K562 (cell line): ENCODE results near the gene PTPRR. TPM values are rescaled to one million over a fixed set of nuclear protein-coding genes. Genes with fewer than 3 reads are reported as not detected.

ENCODE experiments used
- CCNT2 ChIP-seq: IDR thresholded peaks from 2 replicates; pipeline ENCODE4 v1.6.1; 2011; ENCODE audit warnings: borderline replicate concordance, low read depth, mild to moderate bottlenecking, moderate library complexity, mixed read lengths, low read length; ENCODE audit not compliant: insufficient read length; ENCODE audit errors: extremely low read depth
- DIDO1 ChIP-seq: fragments of 450-650 bp; IDR thresholded peaks from 2 replicates; pipeline ENCODE4 v1.6.1; 2016; ENCODE audit warnings: low read depth, missing biosample characterization, missing genetic modification characterization
- ETV6 ChIP-seq, 3 experiments: fragments of 150-350 bp in 1 of 3; sonication (generic) in 1 of 3; formaldehyde crosslinking in 1 of 3; IDR thresholded peaks; 2 replicates each; pipeline versions ENCODE4 v1.6.1 to v1.8.0; 2014 to 2022; ENCODE audit warnings: borderline replicate concordance in 2 of 3, low read depth in 2 of 3, antibody characterized with exemption in 1 of 3, low read length in 1 of 3, mild to moderate bottlenecking in 1 of 3, missing genetic modification reagents in 1 of 3
- FIP1L1 ChIP-seq: fragments of 200-400 bp; formaldehyde crosslinking; IDR thresholded peaks from 2 replicates; pipeline ENCODE4 v1.6.1; 2018; ENCODE audit warnings: mild to moderate bottlenecking, low read depth, low read length; ENCODE audit not compliant: poor library complexity, severe bottlenecking
- GTF2B ChIP-seq: IDR thresholded peaks from 2 replicates; pipeline ENCODE4 v1.6.1; 2011; ENCODE audit not compliant: insufficient read length; ENCODE audit errors: extremely low read depth
- HEY1 ChIP-seq: fragments of 250-450 bp; sonication (Bioruptor Pico); IDR thresholded peaks from 2 replicates; pipeline ENCODE4 v1.5.0; 2020; ENCODE audit warnings: mild to moderate bottlenecking, moderate library complexity, borderline replicate concordance
- KDM2B ChIP-seq: fragments of 250-450 bp; sonication (Bioruptor Pico); IDR thresholded peaks from 2 replicates; pipeline ENCODE4 v1.8.0; 2021; ENCODE audit warnings: mild to moderate bottlenecking, moderate library complexity
- KLF1 ChIP-seq: fragments of 450-650 bp; IDR thresholded peaks from 2 replicates; pipeline ENCODE4 v1.6.1; 2016; ENCODE audit warnings: missing genetic modification characterization, missing compliant biosample characterization
- NKRF ChIP-seq: fragments of 450-650 bp; IDR thresholded peaks from 2 replicates; pipeline ENCODE4 v1.6.1; 2016; ENCODE audit warnings: borderline replicate concordance
- RBBP5 ChIP-seq: fragments of 200-600 bp; sonication (generic); IDR thresholded peaks from 2 replicates; pipeline ENCODE4 v1.6.1; 2012; ENCODE audit warnings: borderline replicate concordance, mild to moderate bottlenecking, low read length, control low read depth, inconsistent platforms; ENCODE audit not compliant: insufficient read depth, poor library complexity, severe bottlenecking
- TBP ChIP-seq: optimal IDR thresholded peaks from 2 replicates; pipeline ENCODE3; 2011; ENCODE audit warnings: low read depth, low read length, improper control_type of control experiment
- ZHX1 ChIP-seq: fragments of 150-350 bp; conservative IDR thresholded peaks from 2 replicates; pipeline ENCODE4 v1.6.1; 2014; ENCODE audit warnings: low read length
- ZNF224 ChIP-seq: sonication (generic); formaldehyde crosslinking; IDR thresholded peaks from 2 replicates; pipeline ENCODE4 v1.8.0; 2022; ENCODE audit warnings: mild to moderate bottlenecking, missing genetic modification reagents
- ZNF232 ChIP-seq: sonication (generic); formaldehyde crosslinking; IDR thresholded peaks from 2 replicates; pipeline ENCODE4 v1.8.0; 2022; ENCODE audit warnings: mild to moderate bottlenecking, missing genetic modification reagents
- polyA plus RNA-seq, 8 experiments: library from polyadenylated mRNA; depleted of rRNA in 4 of 8; stranded (reverse) in 5 of 8; unstranded in 3 of 8; fragments of >200 nt; fragmentation: Nextera tagmentation in 2 of 8; fragmentation: Illumina TruSeq in 1 of 8; extraction: Ambion mirVana in 2 of 8; extraction: Trizol in 1 of 8; gene quantifications; 2 replicates each; pipeline versions ENCODE4 v1.2.1 to v1.2.3, GENCODE V29; 2011 to 2014; ENCODE audit warnings: inconsistent platforms in 1 of 8, missing spikeins in 1 of 8
- total RNA-seq, 7 experiments: library from RNA; depleted of rRNA in 6 of 7; stranded (reverse); fragments of >200 nt in 6 of 7; fragmentation: Illumina TruSeq in 2 of 7; extraction: Trizol in 2 of 7; gene quantifications; 2 replicates each; pipeline versions ENCODE4 v1.2.1 to v1.2.3, GENCODE V29; 2011 to 2021; ENCODE audit warnings: low replicate concordance in 1 of 7
- TF ChIP-seq, protein P1 (sequence below), 2 experiments: fragments of 450-650 bp; conservative IDR thresholded peaks; 2 replicates each; pipeline ENCODE4 v1.6.1; 2017; ENCODE audit warnings: mild to moderate bottlenecking in 2 of 2, moderate library complexity in 2 of 2
- TF ChIP-seq, protein P2 (sequence below): fragments of 450-650 bp; formaldehyde crosslinking; conservative IDR thresholded peaks from 2 replicates; pipeline ENCODE4 v1.4.0; 2022; ENCODE audit warnings: mild to moderate bottlenecking, missing genetic modification characterization

PTPRR gene
- total and polyA plus RNA-seq, 9 of the 15 experiments (the other 6 are each of a cell fraction or from before 2014, with no cell fraction given): 6.6 to 41.7 (median 12.3) TPM

GRCh38 chr12:70660620-70661219 lies 259.8 kb downstream of the PTPRR start (continued):
- TF ChIP-seq GTF2B (no peak), KLF1 (peak; percentile 88), FIP1L1 (no peak), ETV6 (IDR thresholded peaks at IDR 0.05; ENCODE audit: borderline replicate concordance in 1 of 2, low read depth in 2 of 2, low read length in 1 of 2) (no peak), ETV6 (CRISPR knock-in tag; IDR thresholded peaks at IDR 0.05; ENCODE audit: borderline replicate concordance) (no peak), ZNF224 (no peak), KDM2B (CRISPR knock-in tag) (no peak), RBBP5 (no peak), ZHX1 (no peak), ZNF232 (CRISPR knock-in tag) (no peak), NKRF (no peak), CCNT2 (peak; percentile 53), DIDO1 (no peak), HEY1 (CRISPR knock-in tag) (no peak), TBP (peak; percentile 72)
- TF ChIP-seq, protein P1, sequence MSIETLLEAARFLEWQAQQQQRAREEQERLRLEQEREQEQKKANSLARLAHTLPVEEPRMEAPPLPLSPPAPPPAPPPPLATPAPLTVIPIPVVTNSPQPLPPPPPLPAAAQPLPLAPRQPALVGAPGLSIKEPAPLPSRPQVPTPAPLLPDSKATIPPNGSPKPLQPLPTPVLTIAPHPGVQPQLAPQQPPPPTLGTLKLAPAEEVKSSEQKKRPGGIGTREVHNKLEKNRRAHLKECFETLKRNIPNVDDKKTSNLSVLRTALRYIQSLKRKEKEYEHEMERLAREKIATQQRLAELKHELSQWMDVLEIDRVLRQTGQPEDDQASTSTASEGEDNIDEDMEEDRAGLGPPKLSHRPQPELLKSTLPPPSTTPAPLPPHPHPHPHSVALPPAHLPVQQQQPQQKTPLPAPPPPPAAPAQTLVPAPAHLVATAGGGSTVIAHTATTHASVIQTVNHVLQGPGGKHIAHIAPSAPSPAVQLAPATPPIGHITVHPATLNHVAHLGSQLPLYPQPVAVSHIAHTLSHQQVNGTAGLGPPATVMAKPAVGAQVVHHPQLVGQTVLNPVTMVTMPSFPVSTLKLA (conservative IDR thresholded peaks at IDR 0.05): peak; percentile 79 to 89
- TF ChIP-seq, protein P2, sequence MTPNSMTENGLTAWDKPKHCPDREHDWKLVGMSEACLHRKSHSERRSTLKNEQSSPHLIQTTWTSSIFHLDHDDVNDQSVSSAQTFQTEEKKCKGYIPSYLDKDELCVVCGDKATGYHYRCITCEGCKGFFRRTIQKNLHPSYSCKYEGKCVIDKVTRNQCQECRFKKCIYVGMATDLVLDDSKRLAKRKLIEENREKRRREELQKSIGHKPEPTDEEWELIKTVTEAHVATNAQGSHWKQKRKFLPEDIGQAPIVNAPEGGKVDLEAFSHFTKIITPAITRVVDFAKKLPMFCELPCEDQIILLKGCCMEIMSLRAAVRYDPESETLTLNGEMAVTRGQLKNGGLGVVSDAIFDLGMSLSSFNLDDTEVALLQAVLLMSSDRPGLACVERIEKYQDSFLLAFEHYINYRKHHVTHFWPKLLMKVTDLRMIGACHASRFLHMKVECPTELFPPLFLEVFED (CRISPR knock-in tag): no peak
